ENCODE results near the gene PAK1IP1.

- no peak for TF ChIP-seq CTCF (IDR thresholded peaks at IDR 0.05)
- TF ChIP-seq POLR2A (IDR thresholded peaks at IDR 0.05), result no peak
These were observed 42.0 kb downstream of the PAK1IP1 start for GRCh38 chr6:10736731-10737130.

All from heart left ventricle (tissue), 13 donors.